HepG2 (cell line): ENCODE measurements around the gene VILL. TPM values are rescaled to one million over a fixed set of nuclear protein-coding genes. Genes with fewer than 3 reads are reported as not detected.

Experiments
- ATAC-seq: fragments of 200-7000 bp; cut with Tn5 transposase; 3 replicates; pipeline ENCODE4 v1.9.1; 2020; ENCODE audit warnings: mild to moderate bottlenecking, moderate library complexity
- BruUV-seq: library from RNA; stranded (reverse); fragments of 400-500 nt; replicated peaks from 2 replicates; lab custom pipeline; 2021; lab: Mats Ljungman, UMichigan
- CTCF ChIA-PET: fragments of 300-600 bp; formaldehyde crosslinking; extraction: SDS; loops from one replicate; lab custom pipeline; 2021; ENCODE audit warnings: low total read pairs, inconsistent platforms, low intra/inter-chr PET ratio; lab: Yijun Ruan, JAX
- POLR2A ChIA-PET: fragments of 350-600 bp; sonication (Branson Sonifier 250); formaldehyde crosslinking; loops from one replicate; lab custom pipeline; 2020; ENCODE audit warnings: antibody characterized with exemption, inconsistent platforms; lab: Yijun Ruan, JAX
- DNase-seq: peaks from one replicate; pipeline ENCODE4 v3.0.0-alpha.2; 2015; ENCODE audit warnings: low spot score
- FAIRE-seq: peaks from 3 replicates; lab custom pipeline; 2011; peaks lifted over from hg19 to GRCh38; lab: Jason Lieb, UNC
- H2AFZ ChIP-seq: one replicate; pipeline ENCODE4 v1.6.1; 2011; ENCODE audit warnings: low read length, inconsistent platforms
- H3K27ac ChIP-seq: fragments of 300-600 bp; 3 replicates; pipeline ENCODE4 v1.8.0; 2011; ENCODE audit warnings: mixed run types, mild to moderate bottlenecking, mixed read lengths, low read length, inconsistent platforms; ENCODE audit not compliant: insufficient read depth; ENCODE audit errors: extremely low read length
- H3K27me3 ChIP-seq, 2 experiments: fragments of 200-600 bp in 1 of 2; 2 replicates in 1 of 2; 3 replicates in 1 of 2; pipeline versions ENCODE4 v1.6.0 to v1.8.0; 2011; ENCODE audit warnings: low read length in 2 of 2, mild to moderate bottlenecking in 2 of 2, moderate library complexity in 2 of 2, inconsistent platforms in 1 of 2; ENCODE audit not compliant: insufficient read depth in 2 of 2, control insufficient read depth in 1 of 2
- H3K36me3 ChIP-seq, 2 experiments: fragments of 200-600 bp in 1 of 2; replicated peaks in 1 of 2; 2 replicates in 1 of 2; 3 replicates in 1 of 2; pipeline versions ENCODE4 v1.5.1 to v1.8.0; 2011; ENCODE audit warnings: low read length in 2 of 2, inconsistent platforms in 1 of 2; ENCODE audit not compliant: insufficient read depth in 2 of 2, control insufficient read depth in 1 of 2
- H3K4me1 ChIP-seq: 2 replicates; pipeline ENCODE4 v1.5.1; 2012; ENCODE audit warnings: low read length, inconsistent platforms; ENCODE audit not compliant: insufficient read depth
- H3K4me2 ChIP-seq: 2 replicates; pipeline ENCODE4 v1.6.0; 2011; ENCODE audit warnings: low read depth, low read length, inconsistent platforms
- H3K4me3 ChIP-seq, 3 experiments: fragments of 200-600 bp in 1 of 3; sonication (generic), shearing (Covaris generic) in 1 of 3; replicated peaks in 1 of 3; 2 replicates each; pipeline ENCODE4 v1.5.1; 2011 to 2016; ENCODE audit warnings: low read length in 3 of 3, inconsistent platforms in 2 of 3, low read depth in 2 of 3, mild to moderate bottlenecking in 2 of 3, control low read depth in 1 of 3, mixed read lengths in 1 of 3; ENCODE audit not compliant: insufficient read depth in 1 of 3
- H3K79me2 ChIP-seq: one replicate; pipeline ENCODE4 v1.6.1; 2011; ENCODE audit warnings: low read length, inconsistent platforms; ENCODE audit not compliant: insufficient read depth
- H3K9ac ChIP-seq: 2 replicates; pipeline ENCODE4 v1.6.0; 2011; ENCODE audit warnings: mild to moderate bottlenecking, low read depth, low read length, inconsistent platforms; ENCODE audit not compliant: insufficient read depth
- H3K9me3 ChIP-seq: 2 replicates; pipeline ENCODE4 v1.5.1; 2012; ENCODE audit warnings: mild to moderate bottlenecking, low read length
- H4K20me1 ChIP-seq: 2 replicates; pipeline ENCODE4 v1.6.0; 2011; ENCODE audit warnings: inconsistent platforms, mild to moderate bottlenecking, low read length, moderate library complexity; ENCODE audit not compliant: insufficient read depth
- KMT2A ChIP-seq: sonication (generic); formaldehyde crosslinking; IDR thresholded peaks from 2 replicates; pipeline ENCODE4 v1.4.0; 2020; ENCODE audit warnings: missing genetic modification reagents
- MED1 ChIP-seq: sonication (generic); formaldehyde crosslinking; IDR thresholded peaks from 2 replicates; pipeline ENCODE4 v1.4.0; 2020; ENCODE audit warnings: missing genetic modification reagents
- NCOA2 ChIP-seq: sonication (generic); formaldehyde crosslinking; IDR thresholded peaks from 2 replicates; pipeline ENCODE4 v1.8.0; 2022; ENCODE audit warnings: inconsistent platforms
- SETDB1 ChIP-seq: sonication (generic); formaldehyde crosslinking; IDR thresholded peaks from 2 replicates; pipeline ENCODE4 v1.5.1; 2020; ENCODE audit warnings: missing genetic modification reagents, mild to moderate bottlenecking, borderline replicate concordance
- ZNF501 ChIP-seq: sonication (generic); formaldehyde crosslinking; IDR thresholded peaks from 2 replicates; pipeline ENCODE4 v1.5.1; 2020; ENCODE audit warnings: mild to moderate bottlenecking, moderate library complexity, missing genetic modification reagents
- ZNF552 ChIP-seq: sonication (generic); formaldehyde crosslinking; IDR thresholded peaks from 2 replicates; pipeline ENCODE4 v1.9.0; 2022; ENCODE audit warnings: missing genetic modification reagents, mild to moderate bottlenecking, borderline replicate concordance
- WGBS: methylation state at CpG from one replicate; pipeline ENCODE4 v1.1.6; 2017; ENCODE audit warnings: low lambda C conversion rate; 5-methylcytosine and 5-hydroxymethylcytosine counted together
- in situ Hi-C: cut with HindIII; loops from 2 replicates; pipeline ENCODE4 v1.10.0; 2017; ENCODE audit warnings: low pct_unique_long_range_greater_than_20kb; ENCODE audit not compliant: extremely low pct_ligation_motif_present
- intact Hi-C: fragments of 100-400 bp; cut with micrococcal nuclease; formaldehyde crosslinking; loops from one replicate; pipeline ENCODE4 v1.10.0; 2022; ENCODE audit not compliant: unreplicated experiment
- polyA plus RNA-seq, 8 experiments: library from polyadenylated mRNA; depleted of rRNA in 3 of 8; stranded (reverse) in 7 of 8; unstranded in 1 of 8; fragments of >200 nt; fragmentation: Illumina TruSeq in 4 of 8; extraction: Trizol in 4 of 8; gene quantifications; 2 replicates each; pipeline versions ENCODE4 v1.2.1 to v1.2.3, GENCODE V29; 2011 to 2016; ENCODE audit warnings: low read depth in 4 of 8, missing spikeins in 1 of 8, mixed read lengths in 1 of 8; ENCODE audit not compliant: insufficient read depth in 1 of 8
- total RNA-seq, 5 experiments: library from RNA; depleted of rRNA; stranded (reverse); fragments of >200 nt; fragmentation: Illumina TruSeq; extraction: Trizol; gene quantifications; 2 replicates each; pipeline ENCODE4 v1.2.3, GENCODE V29; 2016; ENCODE audit warnings: low read depth in 1 of 5
- TF ChIP-seq, protein P1 (sequence below): sonication (generic); formaldehyde crosslinking; IDR thresholded peaks from 2 replicates; pipeline ENCODE4 v1.5.0; 2020; ENCODE audit warnings: missing genetic modification reagents

The VILL gene
- total and polyA plus RNA-seq, 2 of the 13 experiments (the other 11 are each of a cell fraction or from before 2014, with no cell fraction given) = 3.2 to 5.3 TPM

DNA sequence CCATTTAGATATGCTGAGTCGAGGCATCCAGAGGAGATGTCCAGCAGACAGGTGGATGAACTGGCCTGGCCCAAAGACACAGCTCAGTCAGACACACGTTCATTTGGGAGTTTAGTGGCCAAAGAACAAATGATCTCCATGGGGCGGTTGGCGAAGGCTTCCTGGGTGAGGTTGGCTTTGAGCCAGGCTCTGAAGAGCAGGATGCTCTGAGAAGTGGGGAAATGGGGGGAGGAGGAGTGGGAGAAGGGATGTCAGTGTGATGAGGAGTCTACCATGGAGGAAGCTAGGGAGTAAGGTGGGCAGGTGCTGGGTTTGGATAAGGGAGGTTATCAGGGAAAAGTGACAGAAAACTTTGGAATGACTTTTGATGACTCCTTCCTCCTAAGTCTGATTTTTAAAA, 47.5 kb upstream of the VILL start:
- DNase-seq (no peak), ATAC-seq (no peak), FAIRE-seq (no peak)
- H3K36me3 ChIP-seq = peaks cover 16 to 22% of the 10 kb centered on the region in 2 experiments; a peak in 4 of 5 replicates
- peaks cover 72% of the 10 kb centered on the region for H3K4me1 ChIP-seq
- intact Hi-C loops (no loop called here), in situ Hi-C loops (no loop called here)
- WGBS = 99% methylated on average over 4 of the region's 4 CpGs
- no peaks in the 10 kb centered on the region for H3K9me3 ChIP-seq
- no peak overlapping the region for H3K9ac ChIP-seq
- H3K4me2 ChIP-seq = no peak overlapping the region
- H3K4me3 ChIP-seq = no peak overlapping the region
- no peak for TF ChIP-seq ZNF501 (CRISPR knock-in tag)
- POLR2A ChIA-PET = no interaction called here
- H4K20me1 ChIP-seq = no peaks in the 10 kb centered on the region
- H3K27me3 ChIP-seq = no peaks in the 10 kb centered on the region
- CTCF ChIA-PET = no interaction called here
- peaks cover 58% of the 10 kb centered on the region for H3K79me2 ChIP-seq
- BruUV-seq = no TSS peak
- no peak overlapping the region for H2AFZ ChIP-seq
- no peak overlapping the region for H3K27ac ChIP-seq

GRCh38 chr3:37943631-37944314, 46.8 kb upstream of the VILL start:
- Histone ChIP-seq H3K4me1 (peaks cover 66% of the 10 kb centered on the region), H3K36me3 (peaks cover 16 to 25% of the 10 kb centered on the region in 2 experiments; a peak in 4 of 5 replicates), H4K20me1 (no peaks in the 10 kb centered on the region), H3K79me2 (peaks cover 52% of the 10 kb centered on the region), H3K27ac (no peak overlapping the region), H3K9me3 (no peaks in the 10 kb centered on the region), H2AFZ (no peak overlapping the region), H3K4me3 (no peak overlapping the region), H3K9ac (no peak overlapping the region), H3K27me3 (no peaks in the 10 kb centered on the region), H3K4me2 (no peak overlapping the region)
- ChIA-PET CTCF (no interaction called here), POLR2A (interaction anchor here (1.2 kb wide), 1 partner anchor 34 kb away, joined by 3 read pairs; no protein-coding TSS in a partner anchor)
- no peak for TF ChIP-seq KMT2A
- no peak for TF ChIP-seq ZNF552 (CRISPR knock-in tag)
- TF ChIP-seq NCOA2 (CRISPR knock-in tag) = no peak
- TF ChIP-seq SETDB1 (CRISPR knock-in tag) = no peak
- no peak for TF ChIP-seq MED1 (CRISPR knock-in tag)
- TF ChIP-seq, protein P1, sequence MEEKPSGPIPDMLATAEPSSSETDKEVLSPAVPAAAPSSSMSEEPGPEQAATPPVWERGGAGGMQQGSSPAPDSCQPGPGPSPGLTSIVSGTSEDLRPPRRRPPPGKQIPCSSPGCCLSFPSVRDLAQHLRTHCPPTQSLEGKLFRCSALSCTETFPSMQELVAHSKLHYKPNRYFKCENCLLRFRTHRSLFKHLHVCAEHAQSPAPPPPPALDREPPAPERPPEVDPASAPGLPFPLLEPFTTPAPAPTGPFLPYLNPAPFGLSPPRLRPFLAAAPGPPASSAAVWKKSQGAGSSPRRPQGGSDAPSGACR (CRISPR knock-in tag) = no peak
- in situ Hi-C loops (no loop called here), intact Hi-C loops (no loop called here)
- BruUV-seq = no TSS peak
- DNase-seq = no peak
- ATAC-seq = no peak
- WGBS = 95% methylated on average over 8 of the region's 8 CpGs
- no peak for FAIRE-seq
